K562 (cell line): ENCODE data around the gene PLPPR2. TPM values are rescaled to one million over a fixed set of nuclear protein-coding genes. Genes with fewer than 3 reads are reported as not detected.

ENCODE experiments used
- ATAC-seq: fragments of 200-7000 bp; cut with Tn5 transposase; 3 replicates; pipeline ENCODE4 v1.9.1; 2020; ENCODE audit warnings: moderate library complexity
- BruUV-seq: library from RNA; stranded (reverse); fragments of 400-500 nt; replicated peaks from 2 replicates; lab custom pipeline; 2021; lab: Mats Ljungman, UMichigan
- CTCF ChIA-PET: fragments of 300-600 bp; formaldehyde crosslinking; extraction: SDS; loops from one replicate; lab custom pipeline; 2021; ENCODE audit warnings: low intra/inter-chr PET ratio; lab: Yijun Ruan, JAX
- POLR2A ChIA-PET: fragments of 300-600, 350-650 bp; sonication (Branson Sonifier 250); formaldehyde crosslinking; extraction: SDS; loops from one replicate; lab custom pipeline; 2021; ENCODE audit warnings: antibody characterized with exemption, inconsistent platforms; lab: Yijun Ruan, JAX
- DNase-seq, 4 experiments: peaks; one replicate each; pipeline versions ENCODE4 v3.0.0 to v3.0.0-alpha.2; 2011 to 2018; ENCODE audit warnings: low spot score in 3 of 4, mixed read lengths in 3 of 4; ENCODE audit errors: extremely low read depth in 1 of 4
- FAIRE-seq: peaks from 2 replicates; lab custom pipeline; 2011; peaks lifted over from hg19 to GRCh38; lab: Jason Lieb, UNC
- H2AFZ ChIP-seq: 2 replicates; pipeline ENCODE4 v1.6.0; 2011; ENCODE audit warnings: low read depth, low read length, control low read depth, inconsistent platforms
- H3K27ac ChIP-seq: fragments of 200-600 bp; 3 replicates; pipeline ENCODE4 v1.8.0; 2011; ENCODE audit warnings: low read depth, mild to moderate bottlenecking, control low read depth, inconsistent platforms, low read length, moderate library complexity, mixed read lengths; ENCODE audit errors: extremely low read depth
- H3K27me3 ChIP-seq, 2 experiments: fragments of 300-600 bp in 1 of 2; 2 replicates in 1 of 2; 3 replicates in 1 of 2; pipeline versions ENCODE4 v1.6.0 to v1.8.0; 2011; ENCODE audit warnings: inconsistent platforms in 2 of 2, low read length in 2 of 2, mild to moderate bottlenecking in 1 of 2, mixed read lengths in 1 of 2, moderate library complexity in 1 of 2; ENCODE audit not compliant: control insufficient read depth in 2 of 2, insufficient read depth in 2 of 2
- H3K36me3 ChIP-seq: fragments of 300-600 bp; 3 replicates; pipeline ENCODE4 v1.8.0; 2011; ENCODE audit warnings: mild to moderate bottlenecking, low read length, inconsistent platforms; ENCODE audit not compliant: control insufficient read depth, insufficient read depth
- H3K4me1 ChIP-seq, 2 experiments: fragments of 200-600 bp in 1 of 2; replicated peaks in 1 of 2; 2 replicates in 1 of 2; 3 replicates in 1 of 2; pipeline versions ENCODE4 v1.5.1 to v1.8.0; 2011; ENCODE audit warnings: inconsistent platforms in 2 of 2, low read length in 2 of 2, mild to moderate bottlenecking in 1 of 2, mixed read lengths in 1 of 2, moderate library complexity in 1 of 2; ENCODE audit not compliant: control insufficient read depth in 2 of 2, insufficient read depth in 2 of 2
- H3K4me2 ChIP-seq: 2 replicates; pipeline ENCODE4 v1.6.1; 2011; ENCODE audit warnings: low read length, control low read depth, inconsistent platforms, mixed read lengths; ENCODE audit not compliant: insufficient read depth
- H3K4me3 ChIP-seq: fragments of 200-600 bp; sonication (generic), shearing (Covaris generic); 2 replicates; pipeline ENCODE4 v1.5.1; 2016; ENCODE audit warnings: control low read depth, inconsistent platforms
- H3K79me2 ChIP-seq: fragments of 200-600 bp; 3 replicates; pipeline ENCODE4 v1.8.0; 2011; ENCODE audit warnings: low read length, inconsistent platforms; ENCODE audit not compliant: control insufficient read depth, insufficient read depth
- H3K9ac ChIP-seq, 2 experiments: 2 replicates each; pipeline versions ENCODE4 v1.6.0 to v1.6.1; 2011; ENCODE audit warnings: low read depth in 2 of 2, low read length in 2 of 2, control low read depth in 1 of 2, inconsistent platforms in 1 of 2, mild to moderate bottlenecking in 1 of 2, mixed read lengths in 1 of 2; ENCODE audit not compliant: insufficient read depth in 1 of 2
- H3K9me1 ChIP-seq: one replicate; pipeline ENCODE4 v1.6.0; 2011; ENCODE audit warnings: inconsistent platforms, mild to moderate bottlenecking, low read length, moderate library complexity; ENCODE audit not compliant: control insufficient read depth, insufficient read depth
- H3K9me3 ChIP-seq: replicated peaks from 2 replicates; pipeline ENCODE4 v1.5.1; 2011; ENCODE audit warnings: low read depth, low read length, inconsistent platforms; ENCODE audit not compliant: control insufficient read depth, insufficient read depth
- H4K20me1 ChIP-seq: replicated peaks from 2 replicates; pipeline ENCODE4 v1.6.1; 2011; ENCODE audit warnings: low read length, inconsistent platforms, mixed read lengths; ENCODE audit not compliant: control insufficient read depth, insufficient read depth
- ATF4 ChIP-seq: fragments of 450-650 bp; formaldehyde crosslinking; IDR thresholded peaks from 2 replicates; pipeline ENCODE4 v1.4.0; 2022; ENCODE audit warnings: mild to moderate bottlenecking, moderate library complexity
- BCOR ChIP-seq: fragments of 450-650 bp; IDR thresholded peaks from 2 replicates; pipeline ENCODE4 v1.6.1; 2016
- E2F6 ChIP-seq, 2 experiments: IDR thresholded peaks; 2 replicates each; pipeline ENCODE4 v1.6.1; 2011; ENCODE audit warnings: borderline replicate concordance in 1 of 2, control low read depth in 1 of 2, low read depth in 1 of 2, low read length in 1 of 2, mild to moderate bottlenecking in 1 of 2, mixed read lengths in 1 of 2, moderate library complexity in 1 of 2; ENCODE audit not compliant: insufficient read depth in 1 of 2, insufficient read length in 1 of 2, poor library complexity in 1 of 2, severe bottlenecking in 1 of 2; ENCODE audit errors: extremely low read depth in 1 of 2
- HNRNPUL1 ChIP-seq: fragments of 200-400 bp; formaldehyde crosslinking; IDR thresholded peaks from 2 replicates; pipeline ENCODE4 v1.6.1; 2017; ENCODE audit warnings: low read length
- LARP7 ChIP-seq: fragments of 450-650 bp; IDR thresholded peaks from 2 replicates; pipeline ENCODE4 v1.6.1; 2016
- USF1 ChIP-seq: sonication (generic); formaldehyde crosslinking; IDR thresholded peaks from 2 replicates; pipeline ENCODE4 v1.9.0; 2022; ENCODE audit warnings: mild to moderate bottlenecking, missing genetic modification reagents
- ZKSCAN8 ChIP-seq: fragments of 200-800 bp; sonication (Bioruptor generic); IDR thresholded peaks from 2 replicates; pipeline ENCODE4 v1.6.1; 2016; ENCODE audit warnings: missing genetic modification characterization, missing compliant biosample characterization
- WGBS: fragments of 100-300 bp; shearing (Covaris generic); methylation state at CpG from one replicate; pipeline ENCODE4 v1.1.6; 2016; ENCODE audit warnings: low coverage, mixed read lengths; ENCODE audit not compliant: insufficient coverage; ENCODE audit errors: missing lambda C conversion rate; 5-methylcytosine and 5-hydroxymethylcytosine counted together
- in situ Hi-C: fragments of 300-500 bp; cut with MboI; formaldehyde crosslinking; loops from 4 replicates; pipeline ENCODE4 v1.15.0; 2018; ENCODE audit warnings: inconsistent platforms, mixed read lengths
- intact Hi-C: fragments of 100-400 bp; cut with micrococcal nuclease; formaldehyde crosslinking; loops from 2 replicates; pipeline ENCODE4 v1.14.2; 2022
- polyA plus RNA-seq, 8 experiments: library from polyadenylated mRNA; depleted of rRNA in 4 of 8; stranded (reverse) in 5 of 8; unstranded in 3 of 8; fragments of >200 nt; fragmentation: Nextera tagmentation in 2 of 8; fragmentation: Illumina TruSeq in 1 of 8; extraction: Ambion mirVana in 2 of 8; extraction: Trizol in 1 of 8; gene quantifications; 2 replicates each; pipeline versions ENCODE4 v1.2.1 to v1.2.3, GENCODE V29; 2011 to 2014; ENCODE audit warnings: inconsistent platforms in 1 of 8, missing spikeins in 1 of 8
- total RNA-seq, 7 experiments: library from RNA; depleted of rRNA in 6 of 7; stranded (reverse); fragments of >200 nt in 6 of 7; fragmentation: Illumina TruSeq in 2 of 7; extraction: Trizol in 2 of 7; gene quantifications; 2 replicates each; pipeline versions ENCODE4 v1.2.1 to v1.2.3, GENCODE V29; 2011 to 2021; ENCODE audit warnings: low replicate concordance in 1 of 7

The PLPPR2 gene
- total and polyA plus RNA-seq, 9 of the 15 experiments (the other 6 are each of a cell fraction or from before 2014, with no cell fraction given) = 0.49 to 15.9 (median 3.4) TPM

GRCh38 chr19:11342429-11342828 is 12.8 kb upstream of the PLPPR2 start:
- H3K4me3 ChIP-seq = no peak overlapping the region
- no peak overlapping the region for H3K27ac ChIP-seq
- intact Hi-C loops (no loop called here), in situ Hi-C loops (no loop called here)
- H3K79me2 ChIP-seq = no peaks in the 10 kb centered on the region
- H3K4me2 ChIP-seq = no peak overlapping the region
- H3K4me1 ChIP-seq = peaks cover 23 to 49% of the 10 kb centered on the region in 2 experiments; a peak in 4 of 5 replicates
- H3K27me3 ChIP-seq = no peaks in the 10 kb centered on the region
- ChIA-PET CTCF (no interaction called here), POLR2A (interaction anchor here (1.1 kb wide), 1 partner anchor 16 kb away, joined by 3 read pairs; no protein-coding TSS in a partner anchor)
- no peak overlapping the region for H2AFZ ChIP-seq
- peaks cover 2% of the 10 kb centered on the region for H3K9me1 ChIP-seq
- no peak for DNase-seq
- H3K36me3 ChIP-seq = no peaks in the 10 kb centered on the region
- ATAC-seq = no peak
- TF ChIP-seq BCOR (peak; percentile 33; the same call in 1 of the 2 replicates), HNRNPUL1 (no peak), ZKSCAN8 (peak; percentile 93)
- no peak overlapping the region for H3K9ac ChIP-seq
- H4K20me1 ChIP-seq = no peaks in the 10 kb centered on the region
- no peak for FAIRE-seq
- WGBS = 85% methylated on average over 3 of the region's 3 CpGs
- no TSS peak for BruUV-seq
- H3K9me3 ChIP-seq = peaks cover 5% of the 10 kb centered on the region; the same call in 1 of the 2 replicates

- Histone ChIP-seq H3K27me3 (no peaks in the 10 kb centered on the region), H3K27ac (no peak overlapping the region; the same call in 1 of the 3 replicates), H3K36me3 (no peaks in the 10 kb centered on the region), H3K4me2 (peak overlapping the region; percentile 93), H3K9me1 (peaks cover 2% of the 10 kb centered on the region), H3K79me2 (no peaks in the 10 kb centered on the region), H3K9ac (peak overlapping the region; percentile 72 to 80; a peak in 3 of 4 replicates), H4K20me1 (no peaks in the 10 kb centered on the region), H3K4me3 (peak overlapping the region; percentile 61), H2AFZ (0 out of 2 replicates have a peak overlapping the region, but pooled peaks have one; percentile 42), H3K9me3 (peaks cover 8% of the 10 kb centered on the region; the same call in 1 of the 2 replicates), H3K4me1 (peaks cover 20 to 29% of the 10 kb centered on the region in 2 experiments; a peak in 4 of 5 replicates)
- WGBS = 46% methylated on average over 13 of the region's 15 CpGs
- ChIA-PET POLR2A (interaction anchor here (1.3 to 1.4 kb wide), 2 partner anchors 9 to 23 kb away, joined by 3 to 4 read pairs; no protein-coding TSS in a partner anchor), CTCF (no interaction called here)
- no peak for DNase-seq
- ATAC-seq = no peak
- in situ Hi-C loops (no loop called here), intact Hi-C loops (no loop called here)
- BruUV-seq = no TSS peak
- FAIRE-seq = peak; percentile 73
- TF ChIP-seq LARP7 (no peak), USF1 (CRISPR knock-in tag) (no peak; the same call in 1 of the 2 replicates), ATF4 (no peak), E2F6 (IDR thresholded peaks at IDR 0.05; ENCODE audit: borderline replicate concordance in 1 of 2, extremely low read depth in 1 of 2, insufficient read depth in 1 of 2, insufficient read length in 1 of 2, low read depth in 1 of 2, low read length in 1 of 2, poor library complexity in 1 of 2, severe bottlenecking in 1 of 2) (peak in 1 of 2 experiments; percentile 29)
Measured at GRCh38 chr19:11345122-11345803, 10.0 kb upstream of the PLPPR2 start.
